ENCODE measurements around the gene HCRTR1. TPM values are rescaled to one million over a fixed set of nuclear protein-coding genes. Genes with fewer than 3 reads are reported as not detected.
A peak's percentile ranks its signal among the peaks of the same experiment; 100 is the strongest.

HCRTR1 gene
- polyA plus RNA-seq, 1 donor from 2014 or later = not detected

- Mint-ChIP-seq H3K27me3 (no peaks in the 10 kb centered on the region), H3K9me3 (peaks cover 0 to 2% (median 0%) of the 10 kb centered on the region in 3 donors), H3K36me3 (peaks cover 2% of the 10 kb centered on the region), H3K4me3 (no peak overlapping the region), H3K4me1 (peaks cover 7 to 12% (median 9%) of the 10 kb centered on the region in 3 donors), H3K27ac (no peak overlapping the region)
Measured at GRCh38 chr1:31607360-31607759, 10.1 kb upstream of the HCRTR1 start.

DNA sequence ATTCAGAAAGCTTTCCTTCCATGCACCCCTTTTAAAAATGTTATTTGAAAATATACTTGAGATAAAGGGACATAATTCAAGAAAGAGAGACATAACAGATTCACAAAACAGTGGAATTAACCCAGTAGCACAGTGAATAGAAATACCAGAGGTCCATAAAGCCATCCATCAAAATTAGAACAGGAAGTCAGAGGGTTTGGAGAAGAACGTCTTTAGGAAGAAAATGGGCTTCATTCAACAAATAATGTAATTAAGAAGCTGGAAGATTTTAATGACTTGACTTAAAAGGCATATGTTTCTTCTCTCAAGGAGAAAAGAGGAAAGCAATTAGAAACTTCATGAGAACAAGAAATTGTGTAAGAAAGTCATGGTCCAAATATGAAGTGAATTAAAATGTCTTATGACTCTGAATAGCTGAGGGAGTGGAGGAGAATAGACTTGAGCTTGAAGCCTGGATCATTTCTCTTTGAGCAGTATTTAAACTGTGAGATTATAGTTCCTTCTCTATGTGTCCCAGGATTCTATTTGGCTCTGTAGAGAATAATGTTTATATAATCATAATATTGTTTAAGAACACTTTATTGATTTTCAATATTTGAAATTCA, 7.9 kb upstream of the HCRTR1 start:
- peaks cover 7 to 12% (median 9%) of the 10 kb centered on the region in 3 donors for H3K4me1 Mint-ChIP-seq
- H3K27ac Mint-ChIP-seq = no peak overlapping the region
- H3K9me3 Mint-ChIP-seq = peaks cover 0 to 2% (median 0%) of the 10 kb centered on the region in 3 donors
- peaks cover 2% of the 10 kb centered on the region for H3K36me3 Mint-ChIP-seq
- no peaks in the 10 kb centered on the region for H3K27me3 Mint-ChIP-seq
- no peak overlapping the region for H3K4me3 Mint-ChIP-seq

DNA sequence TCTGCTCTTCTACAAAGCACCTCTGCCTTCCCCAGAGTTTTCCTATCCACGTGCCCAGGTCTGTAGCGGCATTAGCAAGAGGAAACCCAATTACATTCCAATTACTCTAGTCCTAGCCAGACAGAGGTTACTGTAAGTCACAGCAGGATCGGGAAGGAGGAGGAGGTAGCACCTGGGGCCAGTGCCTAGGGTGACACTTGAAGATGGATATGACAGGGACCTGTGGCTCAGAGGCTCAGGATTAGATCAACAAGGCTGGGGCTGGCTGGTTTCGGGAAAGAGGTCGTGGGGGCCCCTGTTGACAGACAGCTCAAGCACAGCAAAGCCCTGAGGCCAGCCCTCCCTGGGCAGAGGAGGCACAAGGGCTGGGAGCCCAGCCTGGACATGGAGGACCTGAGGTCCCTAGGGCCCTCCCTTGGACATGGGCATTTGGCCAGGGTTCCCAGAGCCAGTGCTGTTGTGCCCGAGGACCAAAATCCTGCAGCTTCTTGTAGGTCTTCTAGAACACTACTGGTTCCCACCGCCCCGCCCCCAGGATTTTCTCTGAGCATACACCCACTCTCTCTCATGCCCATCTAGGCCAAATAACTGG, 3.0 kb upstream of the HCRTR1 start:
- H3K36me3 Mint-ChIP-seq = peaks cover 2% of the 10 kb centered on the region
- no peak overlapping the region for H3K4me3 Mint-ChIP-seq
- H3K9me3 Mint-ChIP-seq = peaks cover 0 to 2% (median 0%) of the 10 kb centered on the region in 3 donors
- H3K27me3 Mint-ChIP-seq = peaks cover 26% of the 10 kb centered on the region
- H3K4me1 Mint-ChIP-seq = peaks cover 6 to 11% (median 10%) of the 10 kb centered on the region in 3 donors
- H3K27ac Mint-ChIP-seq = no peak overlapping the region

- Mint-ChIP-seq H3K4me1 (peaks cover 9 to 11% (median 10%) of the 10 kb centered on the region in 3 donors), H3K9me3 (peaks cover 0 to 2% (median 0%) of the 10 kb centered on the region in 3 donors), H3K36me3 (peaks cover 2% of the 10 kb centered on the region), H3K4me3 (no peak overlapping the region), H3K27ac (peak overlapping the region in 1 of 3 donors; percentile 4), H3K27me3 (peaks cover 29% of the 10 kb centered on the region)
Measured at GRCh38 chr1:31615414-31615813, 2.1 kb upstream of the HCRTR1 start.

DNA sequence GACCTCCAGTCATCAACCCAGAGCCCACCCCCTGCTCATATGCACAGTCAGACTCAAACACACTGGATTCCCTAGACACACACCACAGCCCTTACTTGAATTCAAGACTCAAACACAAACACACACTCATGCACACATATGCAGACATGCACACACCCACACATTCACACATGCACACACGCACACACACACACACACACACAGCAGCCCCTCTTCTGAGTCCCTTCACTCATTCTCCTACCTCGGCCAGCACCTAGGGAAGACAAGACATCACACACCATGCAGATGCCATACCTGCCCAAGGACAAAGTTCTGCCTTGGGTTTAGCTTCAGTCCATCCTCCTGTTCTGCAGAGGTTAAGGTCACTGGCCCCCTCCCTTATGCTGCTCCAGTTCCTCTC, 1.6 kb upstream of the HCRTR1 start:
- Mint-ChIP-seq H3K4me3 (no peak overlapping the region), H3K4me1 (peaks cover 9 to 11% (median 10%) of the 10 kb centered on the region in 3 donors), H3K9me3 (peaks cover 0 to 2% (median 0%) of the 10 kb centered on the region in 3 donors), H3K27me3 (peaks cover 29% of the 10 kb centered on the region), H3K27ac (peak overlapping the region in 1 of 3 donors; percentile 4), H3K36me3 (peaks cover 4% of the 10 kb centered on the region)

DNA sequence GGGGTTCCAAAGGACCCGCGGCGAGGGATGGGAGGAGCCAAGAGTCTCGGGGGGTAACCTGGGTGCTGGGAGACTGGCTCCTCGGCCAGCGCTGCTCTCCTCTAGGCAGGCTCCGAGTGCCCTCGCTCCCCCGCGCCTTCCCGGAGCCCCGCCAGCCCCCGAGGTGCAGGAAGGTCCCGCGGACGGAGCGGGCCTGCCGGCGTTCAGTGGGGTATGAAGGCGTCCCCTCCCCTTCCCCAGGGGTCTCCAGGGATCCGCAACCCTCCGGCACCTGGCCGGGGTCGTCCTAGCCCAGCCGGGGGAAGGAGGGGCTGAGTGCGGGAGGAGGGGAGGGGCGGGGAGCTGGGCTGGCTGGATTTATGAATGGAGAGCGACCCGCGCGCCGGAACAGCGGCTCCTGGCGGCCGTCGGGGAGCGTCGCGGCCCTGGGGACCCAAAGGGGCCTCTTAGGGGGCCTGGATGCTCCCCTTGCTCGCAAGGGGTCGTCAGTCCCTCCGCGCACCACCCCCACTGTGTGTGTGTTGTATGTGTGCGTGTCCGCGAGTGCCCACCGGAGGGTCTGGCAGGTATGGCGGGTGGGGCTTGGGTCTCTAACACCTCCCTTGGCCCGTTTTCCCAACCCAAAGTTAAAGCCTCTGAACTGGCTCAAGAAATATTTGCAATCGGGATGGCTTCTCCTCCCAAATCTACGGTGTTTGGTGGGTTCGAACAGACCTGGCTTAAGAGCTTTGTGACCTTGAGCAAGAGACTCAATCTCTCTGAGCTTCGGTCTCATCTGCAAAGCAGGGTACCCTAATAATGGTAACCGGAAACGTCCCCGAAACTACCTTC, 642 bp downstream of the HCRTR1 start:
- Mint-ChIP-seq H3K27ac (no peak overlapping the region), H3K4me3 (peak overlapping the region in 2 of 4 donors; percentile 68 to 80), H3K4me1 (peaks cover 7 to 10% (median 9%) of the 10 kb centered on the region in 3 donors), H3K9me3 (no peaks in the 10 kb centered on the region), H3K27me3 (peaks cover 29% of the 10 kb centered on the region), H3K36me3 (peaks cover 1% of the 10 kb centered on the region)

- H3K4me3 Mint-ChIP-seq = peak overlapping the region in 3 of 4 donors; percentile 43 to 77 (median 76)
- H3K27me3 Mint-ChIP-seq = peaks cover 29% of the 10 kb centered on the region
- peaks cover 1% of the 10 kb centered on the region for H3K36me3 Mint-ChIP-seq
- no peaks in the 10 kb centered on the region for H3K9me3 Mint-ChIP-seq
- peaks cover 7 to 13% (median 10%) of the 10 kb centered on the region in 3 donors for H3K4me1 Mint-ChIP-seq
- no peak overlapping the region for H3K27ac Mint-ChIP-seq
Measured at GRCh38 chr1:31618916-31619846, 1.7 kb downstream of the HCRTR1 start.

DNA sequence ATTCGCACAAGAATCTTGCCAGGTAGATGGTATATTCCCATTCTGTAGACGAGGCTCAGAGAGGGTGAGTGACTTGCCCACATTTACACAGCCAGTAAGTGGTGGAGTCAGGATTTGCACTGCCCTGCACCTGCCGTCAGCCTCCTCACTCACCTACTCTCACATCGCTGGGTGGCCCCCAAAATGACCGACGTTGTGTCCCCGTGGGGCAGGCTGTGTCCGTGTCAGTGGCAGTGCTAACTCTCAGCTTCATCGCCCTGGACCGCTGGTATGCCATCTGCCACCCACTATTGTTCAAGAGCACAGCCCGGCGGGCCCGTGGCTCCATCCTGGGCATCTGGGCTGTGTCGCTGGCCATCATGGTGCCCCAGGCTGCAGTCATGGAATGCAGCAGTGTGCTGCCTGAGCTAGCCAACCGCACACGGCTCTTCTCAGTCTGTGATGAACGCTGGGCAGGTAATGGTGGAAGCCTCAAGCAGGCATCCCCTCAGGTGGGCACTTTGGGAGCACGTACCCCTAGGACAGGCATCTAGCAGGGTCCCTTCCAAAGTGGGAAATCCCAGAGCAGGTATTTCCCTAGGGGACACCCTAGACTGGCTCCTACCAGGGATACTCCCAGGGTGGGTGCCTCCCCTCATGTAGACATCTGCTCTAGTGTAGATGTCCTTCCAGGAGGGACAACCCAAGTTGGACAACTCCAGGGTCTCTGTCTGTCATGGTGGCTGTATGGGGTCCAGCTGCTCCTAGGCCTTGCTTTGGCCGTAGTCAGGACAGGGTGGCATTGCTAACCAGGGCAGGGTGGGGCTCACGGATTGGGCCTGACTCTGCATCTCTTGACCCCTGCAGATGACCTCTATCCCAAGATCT, 3.4 kb downstream of the HCRTR1 start:
- Mint-ChIP-seq H3K27ac (no peak overlapping the region), H3K36me3 (peaks cover 1% of the 10 kb centered on the region), H3K9me3 (no peaks in the 10 kb centered on the region), H3K27me3 (peaks cover 29% of the 10 kb centered on the region), H3K4me3 (peak overlapping the region in 1 of 4 donors; percentile 58), H3K4me1 (peaks cover 10 to 17% (median 11%) of the 10 kb centered on the region in 3 donors)

- H3K4me1 Mint-ChIP-seq = peaks cover 10 to 17% (median 11%) of the 10 kb centered on the region in 3 donors
- no peaks in the 10 kb centered on the region for H3K9me3 Mint-ChIP-seq
- peaks cover 1% of the 10 kb centered on the region for H3K36me3 Mint-ChIP-seq
Measured at GRCh38 chr1:31621498-31621820, 4.0 kb downstream of the HCRTR1 start.

GRCh38 chr1:31621847-31622730, 4.6 kb downstream of the HCRTR1 start:
- H3K27me3 Mint-ChIP-seq = peaks cover 21% of the 10 kb centered on the region
- H3K4me1 Mint-ChIP-seq = peaks cover 10 to 17% (median 11%) of the 10 kb centered on the region in 3 donors

More at GRCh38 chr1:31621498-31621820, 4.0 kb downstream of the HCRTR1 start:
- Mint-ChIP-seq H3K4me3 (no peak overlapping the region), H3K27ac (no peak overlapping the region), H3K27me3 (peaks cover 27% of the 10 kb centered on the region)

DNA sequence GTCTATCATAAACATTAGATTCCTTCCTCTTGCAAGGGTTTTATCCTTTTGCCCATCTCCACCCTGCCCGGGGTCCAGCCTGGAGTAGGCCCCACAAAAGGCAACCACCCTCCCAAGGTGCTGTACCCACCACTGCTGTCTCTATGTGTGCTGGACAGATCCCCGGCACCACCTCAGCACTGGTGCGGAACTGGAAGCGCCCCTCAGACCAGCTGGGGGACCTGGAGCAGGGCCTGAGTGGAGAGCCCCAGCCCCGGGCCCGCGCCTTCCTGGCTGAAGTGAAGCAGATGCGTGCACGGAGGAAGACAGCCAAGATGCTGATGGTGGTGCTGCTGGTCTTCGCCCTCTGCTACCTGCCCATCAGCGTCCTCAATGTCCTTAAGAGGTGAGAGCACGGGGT, 5.9 kb downstream of the HCRTR1 start:
- peaks cover 14% of the 10 kb centered on the region for H3K27me3 Mint-ChIP-seq
- no peaks in the 10 kb centered on the region for H3K9me3 Mint-ChIP-seq
- peaks cover 9 to 15% (median 10%) of the 10 kb centered on the region in 3 donors for H3K4me1 Mint-ChIP-seq
- no peak overlapping the region for H3K27ac Mint-ChIP-seq
- H3K4me3 Mint-ChIP-seq = no peak overlapping the region
- peaks cover 1% of the 10 kb centered on the region for H3K36me3 Mint-ChIP-seq

More at GRCh38 chr1:31621847-31622730, 4.6 kb downstream of the HCRTR1 start:
- Mint-ChIP-seq H3K9me3 (no peaks in the 10 kb centered on the region), H3K4me3 (no peak overlapping the region), H3K27ac (no peak overlapping the region), H3K36me3 (peaks cover 1% of the 10 kb centered on the region)

GRCh38 chr1:31624309-31624708, 6.8 kb downstream of the HCRTR1 start:
- no peak overlapping the region for H3K27ac Mint-ChIP-seq

More at GRCh38 chr1:31624309-31624708, 6.8 kb downstream of the HCRTR1 start:
- peaks cover 1% of the 10 kb centered on the region for H3K36me3 Mint-ChIP-seq
- H3K9me3 Mint-ChIP-seq = no peaks in the 10 kb centered on the region
- peaks cover under 1 to 13% (median 5%) of the 10 kb centered on the region in 3 donors for H3K4me1 Mint-ChIP-seq
- no peak overlapping the region for H3K4me3 Mint-ChIP-seq
- peaks cover 5% of the 10 kb centered on the region for H3K27me3 Mint-ChIP-seq
